Panc1 (cell line): ENCODE data around the gene TCHH. TPM values are rescaled to one million over a fixed set of nuclear protein-coding genes. Genes with fewer than 3 reads are reported as not detected.

Source experiments
- ATAC-seq: fragments of 200-7000 bp; cut with Tn5 transposase; 2 replicates; pipeline ENCODE4 v1.9.1; 2020; ENCODE audit warnings: mild to moderate bottlenecking, moderate library complexity
- BruUV-seq: library from RNA; stranded (reverse); fragments of 400-500 nt; replicated peaks from 2 replicates; lab custom pipeline; 2021; lab: Mats Ljungman, UMichigan
- CTCF ChIA-PET: fragments of 300-600 bp; sonication (Branson Sonifier 250); formaldehyde crosslinking; loops from one replicate; lab custom pipeline; 2022; ENCODE audit warnings: antibody characterized with exemption; lab: Charles Lee
- POLR2A ChIA-PET: fragments of 300-600 bp; sonication (Branson Sonifier 250); formaldehyde crosslinking; loops from one replicate; lab custom pipeline; 2022; ENCODE audit warnings: antibody characterized with exemption; lab: Charles Lee
- DNase-seq: peaks from one replicate; pipeline ENCODE4 v3.0.0-alpha.2; 2010; ENCODE audit warnings: low read depth, low spot score
- H3K27ac ChIP-seq: 2 replicates; pipeline ENCODE4 v1.5.1; 2011; ENCODE audit warnings: mild to moderate bottlenecking, low read length, inconsistent platforms
- H3K27me3 ChIP-seq: fragments of 200-500 bp; sonication (Bioruptor generic); 2 replicates; pipeline ENCODE4 v1.6.0; 2014; ENCODE audit warnings: low read length, inconsistent platforms; ENCODE audit not compliant: control insufficient read depth, insufficient read depth
- H3K36me3 ChIP-seq: fragments of 200-500 bp; sonication (Bioruptor generic); 2 replicates; pipeline ENCODE4 v1.5.1; 2014; ENCODE audit warnings: inconsistent platforms, mild to moderate bottlenecking, low read length, moderate library complexity; ENCODE audit not compliant: control insufficient read depth, insufficient read depth
- H3K4me1 ChIP-seq: 2 replicates; pipeline ENCODE4 v1.5.1; 2011; ENCODE audit warnings: inconsistent platforms, mild to moderate bottlenecking, low read length, moderate library complexity; ENCODE audit not compliant: control insufficient read depth, insufficient read depth
- H3K4me3 ChIP-seq, 2 experiments: 2 replicates each; pipeline ENCODE4 v1.5.1; 2011 to 2012; ENCODE audit warnings: low read depth in 2 of 2, low read length in 2 of 2, mild to moderate bottlenecking in 2 of 2, inconsistent platforms in 1 of 2, moderate library complexity in 1 of 2
- H3K9me3 ChIP-seq: fragments of 200-500 bp; sonication (Bioruptor generic); 2 replicates; pipeline ENCODE4 v1.5.1; 2014; ENCODE audit warnings: low read depth, mild to moderate bottlenecking, inconsistent platforms, low read length, moderate library complexity; ENCODE audit not compliant: control insufficient read depth, insufficient read depth
- CTCF ChIP-seq: fragments of 450-650 bp; IDR thresholded peaks from 2 replicates; pipeline ENCODE4 v1.5.1; 2017; ENCODE audit warnings: mild to moderate bottlenecking
- POLR2AphosphoS5 ChIP-seq: IDR thresholded peaks from 2 replicates; pipeline ENCODE4 v1.6.1; 2012; ENCODE audit warnings: mild to moderate bottlenecking, low read depth, low read length, moderate library complexity
- REST ChIP-seq, 2 experiments: IDR thresholded peaks; 2 replicates each; pipeline ENCODE4 v1.6.1; 2011 to 2012; ENCODE audit warnings: low read depth in 2 of 2, control low read depth in 1 of 2, low read length in 1 of 2, mild to moderate bottlenecking in 1 of 2, moderate library complexity in 1 of 2; ENCODE audit not compliant: insufficient read depth in 1 of 2
- SIN3A ChIP-seq: IDR thresholded peaks from 2 replicates; pipeline ENCODE4 v1.6.1; 2012; ENCODE audit warnings: low read depth, mild to moderate bottlenecking, low read length, moderate library complexity, borderline replicate concordance; ENCODE audit not compliant: insufficient read depth
- TCF7L2 ChIP-seq: IDR thresholded peaks from 2 replicates; pipeline ENCODE4 v1.6.1; 2011; ENCODE audit warnings: mild to moderate bottlenecking, low read depth, low read length, inconsistent platforms
- in situ Hi-C: cut with HindIII; loops from 2 replicates; pipeline ENCODE4 v1.10.0; 2016; ENCODE audit warnings: low sequenced_read_pairs, low pct_unique_long_range_greater_than_20kb
- intact Hi-C: fragments of 100-400 bp; cut with micrococcal nuclease; formaldehyde crosslinking; loops from one replicate; pipeline ENCODE4 v1.10.0; 2022; ENCODE audit not compliant: unreplicated experiment
- total RNA-seq: library from RNA; stranded (reverse); gene quantifications from one replicate; pipeline ENCODE4 v1.2.1, GENCODE V29; 2021; ENCODE audit not compliant: unreplicated experiment

The TCHH gene
- total RNA-seq, 1 experiment from 2014 or later = 0.28 TPM

- Histone ChIP-seq H3K4me1 (no peaks in the 10 kb centered on the region), H3K4me3 (no peak overlapping the region), H3K36me3 (no peaks in the 10 kb centered on the region; the same call in 1 of the 2 replicates), H3K27me3 (peaks cover 12% of the 10 kb centered on the region), H3K27ac (no peak overlapping the region), H3K9me3 (no peaks in the 10 kb centered on the region)
- BruUV-seq = no TSS peak
- CTCF ChIA-PET = interaction anchor here (0.6 kb wide), 1 partner anchor 88 kb away, joined by 5 read pairs; no protein-coding TSS in a partner anchor
- in situ Hi-C loops = no loop called here
- POLR2A ChIA-PET = interaction anchor here (0.6 kb wide), 1 partner anchor 87 kb away, joined by 3 read pairs; no protein-coding TSS in a partner anchor
- no peak for ATAC-seq
- intact Hi-C loops = no loop called here
- TF ChIP-seq POLR2AphosphoS5 = no peak
- no peak for TF ChIP-seq REST (IDR thresholded peaks at IDR 0.05; ENCODE audit: insufficient read depth in 1 of 2, low read depth in 2 of 2, low read length in 1 of 2)
- no peak for TF ChIP-seq CTCF
- no peak for TF ChIP-seq SIN3A
- no peak for TF ChIP-seq TCF7L2
- DNase-seq = no peak
Observed at GRCh38 chr1:152137215-152137614, 22.0 kb upstream of the TCHH start.

- Histone ChIP-seq H3K27me3 (peaks cover 15% of the 10 kb centered on the region), H3K9me3 (no peaks in the 10 kb centered on the region), H3K27ac (no peak overlapping the region), H3K4me1 (no peaks in the 10 kb centered on the region), H3K36me3 (no peaks in the 10 kb centered on the region), H3K4me3 (no peak overlapping the region)
- ChIA-PET POLR2A (no interaction called here), CTCF (no interaction called here)
- in situ Hi-C loops (no loop called here), intact Hi-C loops (no loop called here)
- BruUV-seq = no TSS peak
- no peak for DNase-seq
- TF ChIP-seq POLR2AphosphoS5 (no peak), CTCF (no peak), TCF7L2 (no peak), REST (IDR thresholded peaks at IDR 0.05; ENCODE audit: insufficient read depth in 1 of 2, low read depth in 2 of 2, low read length in 1 of 2) (no peak), SIN3A (no peak)
- ATAC-seq = no peak
Observed at GRCh38 chr1:152130186-152130585, 14.9 kb upstream of the TCHH start.
